ENCODE measurements around the gene MCM5.
"Not testable (repeated sequence)": the region's sequence is repeated elsewhere in the genome, so short reads cannot be mapped to it uniquely, and the experiment has no call there.

Gene MCM5

DNA sequence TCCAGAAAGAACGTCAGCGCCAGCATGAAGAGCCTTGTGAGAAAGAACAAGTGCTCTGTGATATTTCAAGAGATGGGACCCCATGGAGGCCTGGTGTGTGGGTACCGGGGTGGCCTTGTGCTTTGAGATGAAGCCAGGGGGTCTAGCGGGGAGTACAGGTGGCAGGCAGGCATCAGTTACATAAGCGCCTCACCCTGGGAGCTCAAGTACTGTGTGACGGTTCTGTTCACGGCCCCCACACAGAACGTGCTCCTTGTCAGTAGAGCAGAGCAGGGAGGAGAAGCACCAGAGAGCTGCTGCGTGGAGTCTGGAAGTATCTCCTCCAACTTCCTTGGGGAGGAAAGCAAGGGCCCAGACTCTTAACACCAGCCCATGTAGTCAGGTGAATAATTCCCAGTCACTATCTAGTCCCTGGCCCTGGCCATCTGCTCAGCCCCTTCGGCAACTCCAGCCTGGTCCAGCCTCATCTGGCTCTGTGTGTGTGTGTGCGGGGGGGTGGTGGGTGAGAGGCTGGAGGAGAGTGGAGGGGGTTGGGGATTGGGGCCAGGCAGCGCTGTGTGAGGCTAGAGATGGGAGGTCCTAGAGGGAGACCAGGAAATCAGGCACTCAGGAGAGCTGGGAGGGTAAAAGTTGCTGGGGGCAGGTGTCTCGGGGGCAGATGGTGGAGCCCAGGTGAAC, 32.4 kb downstream of the MCM5 start:
- DNase-seq (ENCODE audit: low read depth in 2 of 2): no peak

- no peak for DNase-seq (ENCODE audit: low read depth in 2 of 2)
These were observed 34.2 kb downstream of the MCM5 start for GRCh38 chr22:35434061-35434710.

DNA sequence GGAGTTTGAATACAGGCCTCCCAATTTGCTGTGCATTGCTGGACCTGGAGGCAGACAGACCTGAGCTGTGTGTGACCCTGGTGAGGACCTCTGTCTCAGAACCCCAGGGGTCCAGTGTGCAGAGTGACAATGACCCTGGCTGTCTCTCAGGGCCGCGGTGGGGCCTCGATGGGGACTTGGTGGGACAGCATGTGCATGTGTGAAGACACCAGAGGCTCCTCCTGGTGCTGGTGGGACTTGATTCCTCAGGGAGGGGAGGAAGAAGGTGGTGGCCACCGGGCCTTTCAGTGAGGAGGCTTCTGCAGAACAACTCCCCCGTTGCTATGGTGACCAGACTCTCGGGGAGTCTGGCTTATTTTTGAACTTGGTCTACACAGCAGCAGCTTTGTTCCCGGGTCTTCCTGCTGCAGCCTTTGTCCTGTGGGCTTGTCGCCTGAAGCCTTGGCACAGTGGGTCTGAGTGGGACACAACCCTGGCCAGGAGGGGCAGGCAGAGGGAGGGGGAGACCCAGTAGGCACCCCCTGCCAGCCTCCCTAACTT, 35.3 kb downstream of the MCM5 start:
- DNase-seq (ENCODE audit: low read depth in 2 of 2): no peak

DNA sequence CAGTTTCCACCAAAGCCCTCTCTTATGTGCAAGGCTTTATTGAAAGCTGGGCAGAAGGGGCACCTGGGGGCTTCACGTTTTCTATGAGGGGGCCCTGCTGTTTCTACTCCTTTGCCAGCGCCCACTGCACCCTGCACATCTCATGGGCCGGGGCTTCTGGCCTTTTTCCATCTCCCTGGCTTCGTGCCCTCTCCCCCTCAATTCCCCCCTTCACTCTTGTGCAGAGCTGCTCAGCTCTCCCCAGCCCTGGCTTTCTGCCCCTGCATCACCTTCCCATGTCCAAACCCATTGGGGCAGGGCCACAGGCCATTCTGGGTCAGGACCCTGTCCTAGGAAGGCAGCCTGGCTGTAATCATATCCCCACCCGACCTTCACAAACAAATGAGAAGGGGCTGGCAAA, 36.5 kb downstream of the MCM5 start:
- no peak for DNase-seq (ENCODE audit: low read depth in 2 of 2)

DNA sequence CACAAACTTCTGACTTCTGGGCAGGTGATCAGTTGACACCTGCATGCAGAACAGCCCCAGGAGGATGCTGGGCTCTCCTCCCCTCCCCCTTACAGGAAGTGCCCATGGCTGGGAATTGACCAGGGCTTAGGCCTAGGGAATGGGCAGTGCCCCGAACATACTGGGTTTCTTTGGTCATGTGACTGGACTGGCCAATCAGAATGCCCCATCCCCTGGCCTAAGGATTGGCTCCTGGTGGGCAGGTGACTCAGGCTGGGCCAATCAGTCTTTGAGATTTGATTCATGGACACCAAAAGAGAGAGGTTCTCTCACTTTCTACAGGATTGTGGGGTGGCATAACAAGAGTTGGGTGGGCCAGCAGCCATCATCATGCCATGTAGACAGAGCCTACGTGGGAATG, 37.1 kb downstream of the MCM5 start:
- no peak for DNase-seq (ENCODE audit: low read depth in 2 of 2)

DNA sequence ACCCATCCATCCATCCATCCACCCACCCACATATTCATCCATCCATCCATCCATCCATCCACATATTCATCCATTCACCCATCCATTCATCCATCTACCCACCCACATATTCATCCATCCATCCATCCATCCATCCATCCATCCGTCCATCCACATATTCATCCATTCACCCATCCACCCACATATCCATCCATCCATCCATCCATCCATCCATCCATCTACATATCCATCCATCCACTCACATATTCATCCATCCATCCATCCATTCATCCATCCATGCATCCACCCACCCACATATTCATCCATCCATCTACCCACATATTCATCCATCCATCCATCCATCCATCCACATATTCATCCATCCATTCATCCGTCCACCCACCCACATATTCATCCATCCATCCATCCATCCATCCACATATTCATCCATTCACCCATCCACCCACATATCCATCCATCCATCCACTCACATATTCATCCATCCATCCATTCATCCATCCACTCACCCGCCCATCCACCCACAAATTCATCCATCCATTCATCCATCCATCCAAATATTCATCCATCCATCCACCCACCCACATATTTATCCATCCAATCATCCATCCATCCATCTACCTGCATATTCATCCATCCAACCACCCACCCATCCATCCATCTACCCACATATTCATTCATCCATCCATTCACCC, 38.9 kb downstream of the MCM5 start:
- not testable (repeated sequence) for DNase-seq (ENCODE audit: low read depth in 2 of 2)

DNA sequence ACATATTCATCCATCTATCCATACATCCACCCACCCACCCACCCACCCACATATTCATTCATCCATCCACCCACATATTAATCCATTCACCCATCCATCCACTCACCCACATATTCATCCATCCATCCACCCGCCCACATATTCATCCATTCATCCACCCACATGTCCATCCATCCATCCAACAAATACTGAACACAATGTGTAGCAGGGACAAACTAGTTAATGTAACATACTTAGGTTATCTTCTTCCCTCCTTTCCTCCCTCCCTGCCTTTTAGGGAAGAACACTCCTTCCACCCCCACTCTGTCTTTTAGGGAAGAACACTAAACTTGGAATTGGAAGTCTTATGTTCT, 39.4 kb downstream of the MCM5 start:
- DNase-seq (ENCODE audit: low read depth in 2 of 2): no peak

DNA sequence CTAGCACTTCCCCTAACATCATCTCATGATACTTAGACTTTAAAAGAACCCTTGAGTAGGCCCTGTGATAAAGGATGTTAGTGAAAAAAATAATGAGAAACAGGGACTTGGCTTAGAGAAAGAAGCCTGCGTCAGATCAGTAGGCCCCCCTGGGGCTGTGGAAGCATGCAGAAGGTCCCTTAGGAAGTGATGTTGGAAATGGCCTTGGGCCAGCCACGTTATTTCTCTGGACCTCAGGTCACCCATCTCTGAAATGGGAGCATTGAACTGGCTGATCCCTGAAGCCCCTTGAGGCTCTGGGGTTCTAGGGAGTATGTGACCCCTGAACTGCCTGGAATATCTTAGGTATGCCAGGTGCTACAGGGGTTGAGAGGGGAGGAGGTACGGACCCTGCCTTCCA, 40.2 kb downstream of the MCM5 start:
- DNase-seq (ENCODE audit: low read depth in 2 of 2): no peak

DNA sequence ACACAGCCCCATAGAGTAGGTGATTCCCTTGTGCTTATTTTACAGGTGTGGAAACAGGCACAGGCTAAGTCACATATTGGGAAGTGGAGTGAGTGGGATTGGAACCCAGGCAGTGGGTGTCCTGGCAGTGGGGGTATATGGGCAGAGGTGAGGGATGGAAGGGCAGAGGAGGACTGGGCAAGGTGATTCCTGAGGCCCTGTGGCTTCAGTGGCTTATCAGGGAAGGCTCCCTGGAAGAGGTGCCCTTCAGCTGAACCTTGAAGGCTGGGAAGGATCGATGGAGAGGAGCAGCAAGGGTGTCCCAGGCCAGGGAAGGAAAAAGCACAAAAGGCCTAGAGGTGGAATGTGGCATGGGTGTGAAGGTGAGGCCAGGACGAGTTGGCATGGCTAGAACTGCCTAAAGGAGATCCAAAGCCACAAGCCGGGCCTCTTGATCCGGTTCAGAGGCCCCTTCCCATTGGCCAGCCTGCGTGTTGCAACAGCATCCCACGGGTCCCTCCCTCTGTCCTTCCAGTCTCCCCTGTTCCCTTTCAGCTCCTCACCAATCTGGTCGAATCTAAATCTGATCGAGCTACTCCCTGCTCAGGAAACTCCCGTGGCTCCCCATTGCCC, 41.7 kb downstream of the MCM5 start:
- no peak for DNase-seq (ENCODE audit: low read depth in 2 of 2)

GRCh38 chr22:35442471-35442870, 42.5 kb downstream of the MCM5 start:
- no peak for DNase-seq (ENCODE audit: low read depth in 2 of 2)

- no peak for DNase-seq (ENCODE audit: low read depth in 2 of 2)
These were observed 43.4 kb downstream of the MCM5 start for GRCh38 chr22:35443338-35443737.

GRCh38 chr22:35443790-35444684, 44.1 kb downstream of the MCM5 start:
- no peak for DNase-seq (ENCODE audit: low read depth in 2 of 2)

DNA sequence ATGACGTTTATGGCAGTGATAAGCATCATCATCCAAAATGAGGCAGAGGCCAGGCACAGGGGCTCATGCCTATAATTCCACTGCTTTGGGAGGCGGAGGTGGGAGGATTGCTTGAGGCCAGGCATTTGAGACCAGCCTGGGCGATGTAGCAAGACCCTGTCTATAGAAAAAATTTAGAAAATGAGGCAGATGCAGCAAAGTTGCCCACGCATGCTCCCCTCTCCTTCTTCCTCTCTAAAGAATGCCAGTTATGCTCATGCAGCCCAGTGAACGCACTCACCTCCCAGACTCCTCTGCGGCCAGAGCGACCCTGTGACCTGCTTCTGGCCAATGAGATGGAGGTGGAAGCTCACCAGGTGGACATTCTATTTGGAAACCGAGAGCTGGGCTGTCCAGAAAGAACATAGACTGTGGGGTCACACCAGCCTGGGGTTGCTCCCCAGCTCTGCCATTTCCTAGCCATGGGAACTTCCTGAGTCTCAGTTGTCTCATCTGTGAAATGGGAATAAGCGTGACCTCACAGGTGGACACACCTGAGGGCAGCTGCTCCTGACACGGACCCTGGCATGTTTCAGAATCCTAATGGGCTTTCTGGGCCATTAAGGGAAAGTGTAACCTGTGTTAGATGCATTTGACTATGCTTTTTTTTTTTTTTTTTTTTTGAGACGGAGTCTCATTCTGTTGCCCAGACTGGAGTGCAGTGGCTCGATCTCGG, 44.9 kb downstream of the MCM5 start:
- no peak for DNase-seq (ENCODE audit: low read depth in 2 of 2)

GRCh38 chr22:35445933-35446332, 46.0 kb downstream of the MCM5 start:
- no peak for DNase-seq (ENCODE audit: low read depth in 2 of 2)

DNA sequence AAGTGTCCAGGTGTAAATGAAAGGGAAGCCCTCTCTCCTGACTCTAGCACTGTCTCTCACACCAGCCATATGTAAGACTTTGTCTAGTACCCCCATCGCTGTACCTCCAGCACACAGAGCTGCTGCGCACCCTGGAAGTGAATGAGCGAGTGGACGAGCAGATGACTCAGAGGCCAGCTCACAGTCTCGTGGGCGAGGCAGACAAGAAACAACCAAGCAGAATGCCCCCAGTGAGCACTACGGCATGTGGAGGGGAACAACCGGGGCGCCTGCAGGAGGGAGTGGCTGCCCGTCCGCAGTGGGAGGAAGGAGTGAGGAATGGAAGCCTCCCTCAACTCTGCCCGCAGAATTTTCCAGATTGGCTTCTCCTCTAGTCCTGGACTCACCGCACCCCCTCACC, 46.4 kb downstream of the MCM5 start:
- no peak for DNase-seq (ENCODE audit: low read depth in 2 of 2)

DNA sequence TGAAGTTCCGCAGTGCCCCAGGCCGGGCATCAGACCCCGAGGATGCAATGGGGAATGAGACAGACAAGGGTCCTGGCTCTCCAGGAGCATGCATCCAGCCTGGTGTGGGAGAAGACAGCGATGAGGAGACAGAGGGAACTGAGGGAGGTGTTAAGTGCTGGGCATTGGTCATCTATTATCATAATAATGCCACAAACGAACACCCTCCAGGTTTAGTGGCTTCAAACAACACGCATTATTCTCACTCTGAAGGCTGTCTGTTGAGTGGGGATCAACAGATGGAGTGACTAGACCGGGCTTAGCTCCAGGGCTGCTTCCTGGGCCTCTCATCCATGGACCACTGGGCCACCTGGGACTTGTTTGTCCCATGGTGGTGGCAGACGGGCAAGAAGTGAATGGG, 48.6 kb downstream of the MCM5 start:
- no peak for DNase-seq (ENCODE audit: low read depth in 2 of 2)

DNA sequence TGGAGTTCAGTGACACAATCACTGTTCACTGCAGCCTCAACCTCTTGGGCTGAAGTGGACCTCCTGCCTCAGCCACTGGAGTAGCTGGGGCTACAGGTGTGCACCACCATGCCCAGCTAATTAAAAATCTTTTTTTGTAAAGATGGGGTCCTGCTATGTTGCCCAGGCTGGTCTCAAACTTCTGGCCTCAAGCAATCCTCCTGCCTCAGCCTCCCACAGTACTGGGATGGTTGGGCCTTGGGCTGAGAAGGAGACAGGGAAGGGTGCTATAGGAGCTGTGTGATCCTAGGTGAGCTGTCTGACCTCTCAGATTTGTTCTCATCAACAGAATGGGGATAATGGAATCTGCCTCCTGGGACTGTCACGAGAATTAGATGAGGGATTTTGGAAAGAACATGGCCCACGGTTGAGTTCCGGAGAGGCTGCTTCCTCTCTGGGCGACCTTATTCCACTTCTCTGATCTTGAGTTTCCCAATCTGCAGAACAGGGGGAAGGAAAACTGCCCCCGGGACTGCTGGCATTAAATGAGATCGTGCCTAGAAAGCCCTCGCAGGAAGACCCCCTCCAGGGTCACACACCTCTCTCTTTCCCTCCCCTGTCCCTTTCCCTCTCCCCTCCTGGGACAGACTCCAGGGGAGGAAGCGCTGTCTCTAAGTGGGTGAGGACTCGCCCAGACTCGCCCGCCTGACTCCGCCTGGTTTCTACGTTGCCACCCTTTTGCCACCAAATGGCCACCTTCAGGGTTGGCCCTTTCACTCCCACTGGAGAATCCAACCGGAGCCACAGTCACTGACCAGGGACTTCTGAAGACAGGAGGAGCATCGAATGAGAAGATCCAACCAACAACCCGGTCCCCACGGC, 50.1 kb downstream of the MCM5 start:
- no peak for DNase-seq (ENCODE audit: low read depth in 2 of 2)

GRCh38 chr22:35450824-35451569, 51.1 kb downstream of the MCM5 start:
- DNase-seq (ENCODE audit: low read depth in 2 of 2): no peak

GRCh38 chr22:35451592-35451991, 51.7 kb downstream of the MCM5 start:
- DNase-seq (ENCODE audit: low read depth in 2 of 2): no peak

Data from stimulated activated CD4-positive, alpha-beta T cell treated with anti-CD3 and anti-CD28 coated beads, Interleukin-15, amount 100 ng/mL, for 48 hours (primary cell).